SK-MEL-5 (cell line): Measurements from ENCODE around the gene SLC49A4. TPM values are rescaled to one million over a fixed set of nuclear protein-coding genes. Genes with fewer than 3 reads are reported as not detected.

Experiments
- DNase-seq: peaks from one replicate; pipeline ENCODE4 v3.0.0-alpha.2; 2016; ENCODE audit warnings: low read depth, low spot score
- in situ Hi-C: cut with HindIII; loops from 2 replicates; pipeline ENCODE4 v1.10.0; 2016; ENCODE audit warnings: low sequenced_read_pairs, high pct_unique_total_duplicates, low pct_unique_long_range_greater_than_20kb
- total RNA-seq: library from RNA; depleted of rRNA; stranded (reverse); fragments of >200 nt; shearing (Covaris generic); gene quantifications from 2 replicates; pipeline ENCODE4 v1.2.3, GENCODE V29; 2014; rRNA removed

Gene SLC49A4
- total RNA-seq, 1 experiment from 2014 or later, result 42.1 TPM

DNA sequence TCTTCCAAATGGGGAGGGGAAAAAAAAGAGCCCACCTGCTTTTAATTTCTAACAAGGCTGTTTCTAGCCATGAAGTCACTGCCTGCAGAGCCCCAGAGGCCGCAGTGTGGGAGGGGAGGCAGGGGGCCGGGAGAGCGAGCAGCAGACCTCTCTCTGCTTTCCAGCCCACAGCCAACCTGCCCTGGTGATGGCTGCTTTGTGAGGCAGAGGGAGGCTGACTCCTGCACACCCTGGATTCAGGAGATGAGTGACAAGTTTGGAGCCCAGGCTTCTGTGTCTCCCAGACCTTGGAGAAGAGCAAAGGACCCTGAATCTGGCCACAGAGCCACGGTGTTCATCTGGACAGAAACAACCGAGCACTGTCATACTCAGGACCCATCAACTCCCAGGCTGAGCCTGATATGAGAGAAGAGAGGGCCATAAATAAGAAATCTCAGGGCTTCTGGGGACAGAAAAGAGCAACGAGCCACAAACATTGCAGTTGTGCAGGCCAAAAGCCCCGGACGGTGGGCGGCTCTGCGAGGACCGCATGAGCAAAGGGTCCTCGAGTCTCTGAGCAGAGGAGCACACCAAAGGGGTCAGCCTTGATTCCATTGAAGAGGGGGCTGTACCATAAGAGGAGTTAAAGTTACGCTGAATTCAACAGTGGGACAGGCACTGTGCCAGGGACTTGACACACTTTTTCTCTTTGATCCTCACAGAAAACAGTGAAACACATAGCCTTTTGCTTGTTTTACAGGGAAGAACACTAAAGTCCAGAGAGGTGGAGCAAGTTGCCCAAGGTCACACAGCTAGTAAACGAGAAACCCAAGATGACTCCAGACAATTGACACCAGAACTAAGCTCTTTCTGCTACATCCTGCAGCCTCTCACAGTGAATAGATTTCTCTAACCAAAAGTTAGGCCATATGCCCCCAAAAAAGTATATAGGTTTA, 135.5 kb downstream of the SLC49A4 start:
- in situ Hi-C loops, result no loop called here

More for the DNA sequence above, 135.5 kb downstream of the SLC49A4 start:
- DNase-seq, result no peak

Other genes starting within 250 kb of the SLC49A4 start
- 29.8 and 30.1 TPM in 2 replicates for gene PARP9, start 230.8 kb upstream of the SLC49A4 start, total RNA-seq
- gene DTX3L, start 230.7 kb upstream of the SLC49A4 start, total RNA-seq, result 32.3 and 32.4 TPM in 2 replicates
- gene PARP15, start 217.4 kb upstream of the SLC49A4 start, total RNA-seq, result 0.37 TPM in 1 of 2 replicates, not detected in the other
- 23.6 and 25.9 TPM in 2 replicates for gene PARP14, start 114.2 kb upstream of the SLC49A4 start, total RNA-seq
- 21.1 and 25.5 TPM in 2 replicates for gene HSPBAP1, start 1.2 kb upstream of the SLC49A4 start, total RNA-seq
- gene SEMA5B, start 232.7 kb downstream of the SLC49A4 start, total RNA-seq, result not detected in 2 replicates